Measurements from ENCODE around the gene FAM47E.
A peak's percentile ranks its signal among the peaks of the same experiment; 100 is the strongest.

FAM47E gene

DNA sequence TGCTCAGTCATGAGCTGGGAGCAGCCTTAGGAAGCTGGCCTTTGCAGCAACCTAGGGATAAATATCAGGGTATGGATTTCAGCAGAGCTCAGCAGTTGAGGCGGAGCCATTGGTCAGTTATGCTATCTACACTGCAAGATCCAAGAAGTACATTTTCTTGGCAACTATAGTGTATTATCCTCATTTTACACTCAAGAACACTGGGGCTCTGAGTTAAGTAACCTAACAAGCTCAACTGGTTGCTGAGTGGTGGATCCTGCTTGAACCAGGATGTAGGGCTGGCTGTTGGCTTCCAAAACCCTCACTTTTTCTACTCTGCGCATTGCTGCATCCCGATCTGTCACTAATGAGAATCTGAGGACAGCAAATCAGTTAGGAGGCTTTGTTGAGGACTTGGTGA, 36.4 kb upstream of the FAM47E start:
- Mint-ChIP-seq H3K9me3 (no peaks in the 10 kb centered on the region), H3K27me3 (no peaks in the 10 kb centered on the region), H3K27ac (peak overlapping the region; percentile 81), H3K4me3 (no peak overlapping the region), H3K36me3 (no peaks in the 10 kb centered on the region), H3K4me1 (peaks cover 48% of the 10 kb centered on the region)
- ATAC-seq: no peak

GRCh38 chr4:76216524-76216923, 35.0 kb upstream of the FAM47E start:
- no peaks in the 10 kb centered on the region for H3K36me3 Mint-ChIP-seq
- no peak for ATAC-seq
- no peaks in the 10 kb centered on the region for H3K27me3 Mint-ChIP-seq
- no peaks in the 10 kb centered on the region for H3K9me3 Mint-ChIP-seq
- peaks cover 33% of the 10 kb centered on the region for H3K4me1 Mint-ChIP-seq
- no peak overlapping the region for H3K4me3 Mint-ChIP-seq
- no peak overlapping the region for H3K27ac Mint-ChIP-seq

DNA sequence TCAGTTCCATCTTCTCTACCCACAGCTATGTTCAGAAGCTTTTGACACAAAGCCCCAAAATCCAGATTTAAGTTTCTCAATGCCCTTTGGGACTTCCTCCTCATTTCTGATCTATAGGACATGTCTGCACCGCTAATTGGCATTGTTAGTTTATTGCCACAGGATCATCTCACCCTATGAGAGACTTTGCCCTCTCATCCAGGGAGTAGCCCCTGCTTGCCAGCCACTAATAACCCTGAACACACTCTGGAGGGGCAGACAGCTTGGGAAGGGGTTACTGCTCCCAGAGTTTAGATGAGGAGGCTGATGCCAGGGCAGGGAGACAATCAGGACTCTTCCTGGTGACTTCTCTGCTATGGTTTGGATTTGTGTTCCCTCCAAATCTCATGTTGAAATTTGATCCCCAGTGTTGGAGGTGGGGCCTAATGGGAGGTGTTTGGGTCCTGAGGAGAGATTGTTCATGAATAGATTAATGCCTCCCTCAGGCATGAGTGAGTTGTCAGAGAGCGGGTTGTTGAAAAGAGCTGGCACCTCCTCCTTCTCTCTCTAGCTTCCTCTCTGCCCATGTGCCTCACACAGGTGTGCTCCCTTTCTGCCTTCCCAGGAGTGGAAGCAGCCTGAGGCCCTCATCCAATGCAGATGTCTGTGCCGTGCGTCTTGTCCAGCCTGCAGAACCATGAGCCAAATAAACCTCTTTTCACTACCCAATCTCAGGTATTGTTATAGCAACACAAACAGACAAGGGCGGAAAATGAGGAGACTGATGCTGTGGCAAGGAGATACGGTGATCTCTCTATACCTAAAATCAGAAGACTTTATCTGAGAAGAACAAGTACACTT, 34.3 kb upstream of the FAM47E start:
- Mint-ChIP-seq H3K27me3 (no peaks in the 10 kb centered on the region), H3K9me3 (no peaks in the 10 kb centered on the region), H3K4me1 (peaks cover 28% of the 10 kb centered on the region), H3K27ac (peak overlapping the region; percentile 38), H3K36me3 (no peaks in the 10 kb centered on the region), H3K4me3 (no peak overlapping the region)
- ATAC-seq: no peak

DNA sequence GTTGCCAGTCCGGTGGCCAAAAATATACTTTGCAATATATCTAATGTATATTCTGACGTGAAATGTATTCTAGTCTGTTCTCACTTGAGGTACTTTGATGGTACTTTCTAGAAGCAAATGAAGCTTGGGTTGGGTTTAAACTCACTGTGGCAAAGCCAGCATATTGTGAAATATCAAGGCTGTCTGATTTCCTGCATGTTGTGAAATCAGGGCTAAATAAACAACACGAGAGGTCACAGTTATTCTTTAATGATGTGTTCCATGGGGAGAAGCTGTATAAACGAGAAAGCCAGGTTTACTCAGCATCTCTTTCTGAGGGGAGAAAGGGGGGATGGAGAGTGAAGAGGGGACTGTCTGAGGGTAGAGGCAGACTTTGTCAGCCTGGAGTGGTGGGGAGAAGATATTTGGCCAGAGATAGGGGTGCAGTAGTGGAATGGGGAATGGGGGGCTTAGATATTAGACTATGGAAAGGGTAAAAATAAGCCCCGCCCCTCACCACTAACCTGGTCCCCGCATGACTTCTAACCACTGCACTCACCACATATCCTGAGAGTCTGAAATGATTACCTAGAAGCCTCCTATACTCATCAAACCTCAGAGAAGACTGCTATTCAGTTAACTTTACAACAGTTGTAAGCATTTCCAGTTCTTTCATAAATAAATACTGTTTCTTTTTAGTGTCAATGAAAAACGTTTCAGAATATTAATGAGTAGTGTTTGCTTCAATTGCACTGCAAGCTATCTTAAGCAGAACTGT, 32.0 kb upstream of the FAM47E start:
- no peak overlapping the region for H3K27ac Mint-ChIP-seq
- H3K4me3 Mint-ChIP-seq: no peak overlapping the region
- no peaks in the 10 kb centered on the region for H3K9me3 Mint-ChIP-seq
- peaks cover 9% of the 10 kb centered on the region for H3K4me1 Mint-ChIP-seq
- ATAC-seq: no peak
- no peaks in the 10 kb centered on the region for H3K27me3 Mint-ChIP-seq
- H3K36me3 Mint-ChIP-seq: no peaks in the 10 kb centered on the region

GRCh38 chr4:76224171-76224570, 27.4 kb upstream of the FAM47E start:
- Mint-ChIP-seq H3K9me3 (peaks cover 10% of the 10 kb centered on the region), H3K4me1 (no peaks in the 10 kb centered on the region), H3K27ac (no peak overlapping the region), H3K4me3 (no peak overlapping the region), H3K27me3 (peaks cover 32% of the 10 kb centered on the region), H3K36me3 (peaks cover 3% of the 10 kb centered on the region)
- no peak for ATAC-seq

DNA sequence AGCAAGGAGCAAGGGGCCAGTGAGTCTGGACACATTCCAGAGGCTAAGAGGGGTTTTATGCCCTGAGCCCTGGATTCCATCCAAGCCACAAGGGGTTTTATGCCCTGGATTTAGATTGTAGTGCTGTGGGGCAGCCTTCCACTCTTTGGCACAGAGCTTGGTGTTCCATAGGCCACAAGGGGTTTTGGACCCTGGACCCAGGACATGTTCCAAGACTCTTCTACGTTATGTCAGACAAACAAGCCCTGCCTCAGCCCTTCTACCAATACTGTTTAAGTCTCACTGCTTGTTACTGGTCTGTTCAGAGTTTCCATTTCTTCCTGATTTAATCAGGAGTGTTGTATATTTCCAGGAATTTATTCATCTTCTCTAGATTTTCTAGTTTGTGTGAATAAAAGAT, 25.1 kb upstream of the FAM47E start:
- Mint-ChIP-seq H3K27ac (no peak overlapping the region), H3K9me3 (peaks cover 14% of the 10 kb centered on the region), H3K36me3 (peaks cover 8% of the 10 kb centered on the region), H3K4me1 (no peaks in the 10 kb centered on the region), H3K27me3 (peaks cover 39% of the 10 kb centered on the region), H3K4me3 (no peak overlapping the region)
- ATAC-seq: no peak

GRCh38 chr4:76232681-76233080, 18.8 kb upstream of the FAM47E start:
- no peak overlapping the region for H3K4me3 Mint-ChIP-seq

DNA sequence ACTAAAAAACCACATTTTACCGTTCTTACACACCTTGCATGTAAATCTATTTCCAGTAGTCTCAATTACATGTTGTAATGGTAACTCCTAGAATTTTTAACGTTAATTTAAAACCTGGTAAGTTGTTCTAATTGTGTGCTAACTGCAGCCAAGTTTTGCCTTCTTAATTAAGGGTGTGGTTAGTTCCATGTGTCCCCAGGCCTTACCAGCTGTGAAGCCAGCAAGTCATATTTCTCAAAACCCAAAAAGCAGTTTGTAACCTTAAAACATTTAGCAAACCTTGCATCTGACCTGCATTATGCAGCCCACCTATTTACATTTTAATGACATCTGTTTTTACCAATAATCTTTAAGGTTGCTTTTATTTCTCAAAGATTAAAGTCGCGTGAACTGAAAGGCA, 18.4 kb upstream of the FAM47E start:
- H3K4me1 Mint-ChIP-seq: no peaks in the 10 kb centered on the region
- no peak for ATAC-seq
- H3K27ac Mint-ChIP-seq: no peak overlapping the region
- no peak overlapping the region for H3K4me3 Mint-ChIP-seq
- peaks cover 8% of the 10 kb centered on the region for H3K36me3 Mint-ChIP-seq
- H3K9me3 Mint-ChIP-seq: peaks cover 11% of the 10 kb centered on the region
- H3K27me3 Mint-ChIP-seq: peaks cover 14% of the 10 kb centered on the region

More at GRCh38 chr4:76232681-76233080, 18.8 kb upstream of the FAM47E start:
- peaks cover 18% of the 10 kb centered on the region for H3K27me3 Mint-ChIP-seq
- peaks cover 8% of the 10 kb centered on the region for H3K36me3 Mint-ChIP-seq
- no peaks in the 10 kb centered on the region for H3K4me1 Mint-ChIP-seq
- no peak overlapping the region for H3K27ac Mint-ChIP-seq
- no peak for ATAC-seq
- H3K9me3 Mint-ChIP-seq: peaks cover 12% of the 10 kb centered on the region

- Mint-ChIP-seq H3K4me1 (no peaks in the 10 kb centered on the region), H3K27me3 (peaks cover 14% of the 10 kb centered on the region), H3K9me3 (peaks cover 11% of the 10 kb centered on the region), H3K27ac (no peak overlapping the region), H3K36me3 (peaks cover 8% of the 10 kb centered on the region), H3K4me3 (no peak overlapping the region)
- ATAC-seq: no peak
Measured at GRCh38 chr4:76233529-76233928, 18.0 kb upstream of the FAM47E start.

GRCh38 chr4:76233967-76234678, 17.4 kb upstream of the FAM47E start:
- ATAC-seq: no peak
- no peak overlapping the region for H3K27ac Mint-ChIP-seq
- H3K4me1 Mint-ChIP-seq: no peaks in the 10 kb centered on the region
- peaks cover 8% of the 10 kb centered on the region for H3K27me3 Mint-ChIP-seq
- H3K36me3 Mint-ChIP-seq: peaks cover 5% of the 10 kb centered on the region
- no peak overlapping the region for H3K4me3 Mint-ChIP-seq
- peaks cover 9% of the 10 kb centered on the region for H3K9me3 Mint-ChIP-seq

GRCh38 chr4:76234679-76235044, 16.9 kb upstream of the FAM47E start:
- no peak for ATAC-seq
- Mint-ChIP-seq H3K27me3 (peaks cover 3% of the 10 kb centered on the region), H3K4me1 (no peaks in the 10 kb centered on the region), H3K27ac (no peak overlapping the region), H3K4me3 (no peak overlapping the region), H3K36me3 (no peaks in the 10 kb centered on the region), H3K9me3 (peaks cover 5% of the 10 kb centered on the region)

- Mint-ChIP-seq H3K4me3 (no peak overlapping the region), H3K4me1 (no peaks in the 10 kb centered on the region), H3K27me3 (peaks cover 3% of the 10 kb centered on the region), H3K36me3 (no peaks in the 10 kb centered on the region), H3K27ac (no peak overlapping the region), H3K9me3 (peaks cover 6% of the 10 kb centered on the region)
- ATAC-seq: no peak
Measured at GRCh38 chr4:76235407-76235806, 16.1 kb upstream of the FAM47E start.

DNA sequence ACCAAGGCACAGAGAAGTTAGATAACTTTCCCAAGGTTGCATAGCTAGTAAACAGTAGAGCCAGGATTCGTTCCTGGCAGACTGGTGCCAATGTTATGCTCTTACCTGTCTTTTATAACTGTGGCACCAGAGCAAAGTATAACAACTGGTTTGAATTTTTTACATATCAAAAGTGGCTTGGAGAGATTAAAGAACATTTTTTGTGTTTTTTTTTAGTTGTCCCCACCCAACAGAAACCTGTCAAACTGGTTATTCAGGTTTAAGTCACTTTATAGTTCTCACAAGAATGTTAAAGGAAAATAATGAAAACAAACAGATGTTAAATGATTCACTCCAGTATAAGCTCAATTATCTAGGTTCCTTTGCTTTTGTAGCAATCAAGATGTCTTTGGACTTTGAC, 15.6 kb upstream of the FAM47E start:
- Mint-ChIP-seq H3K9me3 (peaks cover 11% of the 10 kb centered on the region), H3K27ac (no peak overlapping the region), H3K4me1 (no peaks in the 10 kb centered on the region), H3K27me3 (peaks cover 8% of the 10 kb centered on the region), H3K36me3 (no peaks in the 10 kb centered on the region), H3K4me3 (no peak overlapping the region)
- no peak for ATAC-seq

DNA sequence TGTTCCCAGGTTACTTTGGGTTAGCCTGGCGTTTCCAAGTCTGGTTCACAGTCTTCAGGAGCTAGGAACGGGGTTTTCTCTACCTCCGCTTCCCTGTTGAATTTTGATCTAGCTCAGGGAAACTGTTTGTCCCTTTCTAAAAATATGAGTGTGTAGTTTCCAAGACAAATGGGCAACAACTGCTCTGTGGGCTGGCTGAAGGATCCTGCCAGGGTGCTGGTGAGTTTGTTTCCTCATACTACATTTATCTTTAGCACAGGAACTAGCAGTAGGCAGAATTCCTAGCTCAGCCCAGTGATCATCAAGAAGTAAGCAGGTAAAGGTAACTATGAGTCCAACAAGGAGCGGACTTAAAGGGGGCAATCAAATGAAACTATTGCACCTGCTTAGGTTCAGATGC, 13.3 kb upstream of the FAM47E start:
- Mint-ChIP-seq H3K4me3 (no peak overlapping the region), H3K36me3 (no peaks in the 10 kb centered on the region), H3K27ac (no peak overlapping the region), H3K4me1 (no peaks in the 10 kb centered on the region), H3K27me3 (peaks cover 23% of the 10 kb centered on the region), H3K9me3 (peaks cover 16% of the 10 kb centered on the region)
- no peak for ATAC-seq

- Mint-ChIP-seq H3K4me1 (no peaks in the 10 kb centered on the region), H3K9me3 (peaks cover 16% of the 10 kb centered on the region), H3K27me3 (peaks cover 27% of the 10 kb centered on the region), H3K4me3 (no peak overlapping the region), H3K36me3 (no peaks in the 10 kb centered on the region), H3K27ac (no peak overlapping the region)
- ATAC-seq: no peak
Measured at GRCh38 chr4:76238701-76239100, 12.8 kb upstream of the FAM47E start.
